ENCODE measurements around the gene KRTAP16-1.
"Not testable (repeated sequence)": the region's sequence is repeated elsewhere in the genome, so short reads cannot be mapped to it uniquely, and the experiment has no call there.

Gene KRTAP16-1

GRCh38 chr17:41301916-41302901, 6.9 kb downstream of the KRTAP16-1 start, which contains the start of gene KRTAP29-1:
TSS of gene KRTAP29-1 (minus strand) at chr17:41302851. CDS start at chr17:41302851, 0 bp downstream.
- DNase-seq (ENCODE audit: low spot score), result no peak

GRCh38 chr17:41301204-41301790, 7.8 kb downstream of the KRTAP16-1 start:
- DNase-seq (ENCODE audit: low spot score), result no peak

GRCh38 chr17:41298458-41299135, 10.5 kb downstream of the KRTAP16-1 start:
- DNase-seq (ENCODE audit: low spot score), result no peak

- DNase-seq (ENCODE audit: low spot score), result no peak
Observed at GRCh38 chr17:41296846-41297245, 12.3 kb downstream of the KRTAP16-1 start.

- no peak for DNase-seq (ENCODE audit: low spot score)
Observed at GRCh38 chr17:41294016-41294415, 15.1 kb downstream of the KRTAP16-1 start.

- DNase-seq (ENCODE audit: low spot score), result no peak
Observed at GRCh38 chr17:41287050-41287449, 22.1 kb downstream of the KRTAP16-1 start.

- no peak for DNase-seq (ENCODE audit: low spot score)
Observed at GRCh38 chr17:41284546-41284945, 24.6 kb downstream of the KRTAP16-1 start.

- DNase-seq (ENCODE audit: low spot score), result no peak
Observed at GRCh38 chr17:41284043-41284442, 25.1 kb downstream of the KRTAP16-1 start.

- no peak for DNase-seq (ENCODE audit: low spot score)
Observed at GRCh38 chr17:41278176-41278955, 30.7 kb downstream of the KRTAP16-1 start.

GRCh38 chr17:41275648-41276190, 33.4 kb downstream of the KRTAP16-1 start, which contains the start of gene KRTAP9-7:
TSS of gene KRTAP9-7 (plus strand) at chr17:41275698. CDS start at chr17:41275698, 0 bp downstream.
- DNase-seq (ENCODE audit: low spot score), result not testable (repeated sequence)

- no peak for DNase-seq (ENCODE audit: low spot score)
Observed at GRCh38 chr17:41271858-41272257, 37.3 kb downstream of the KRTAP16-1 start.

GRCh38 chr17:41271323-41271722, 37.8 kb downstream of the KRTAP16-1 start:
- not testable (repeated sequence) for DNase-seq (ENCODE audit: low spot score)

GRCh38 chr17:41267711-41268110, 41.4 kb downstream of the KRTAP16-1 start:
- DNase-seq (ENCODE audit: low spot score), result no peak

- no peak for DNase-seq (ENCODE audit: low spot score)
Observed at GRCh38 chr17:41265078-41265477, 44.0 kb downstream of the KRTAP16-1 start, which contains the start of gene KRTAP9-6. TSS of gene KRTAP9-6 (plus strand) at chr17:41265378. CDS start at chr17:41265378, 0 bp downstream.

GRCh38 chr17:41264599-41264998, 44.5 kb downstream of the KRTAP16-1 start:
- no peak for DNase-seq (ENCODE audit: low spot score)

GRCh38 chr17:41263212-41263611, 45.9 kb downstream of the KRTAP16-1 start:
- DNase-seq (ENCODE audit: low spot score), result no peak

GRCh38 chr17:41258406-41258805, 50.7 kb downstream of the KRTAP16-1 start:
- DNase-seq (ENCODE audit: low spot score), result no peak

All from iPS-NIHi11 (cell line).